B cell (primary cell): ENCODE data around the gene FBXO9. TPM values are rescaled to one million over a fixed set of nuclear protein-coding genes. Genes with fewer than 3 reads are reported as not detected.

Source experiments
- ATAC-seq: fragments of 200-7000 bp; cut with Tn5 transposase; one replicate; pipeline ENCODE4 v1.10.0; 2021; ENCODE audit warnings: low read depth, mild to moderate bottlenecking, moderate number of reproducible peaks, moderate library complexity
- CTCF ChIA-PET: fragments of 350-600 bp; sonication (Branson Sonifier 250); formaldehyde crosslinking; loops from one replicate; lab custom pipeline; 2021; ENCODE audit warnings: antibody characterized with exemption, inconsistent platforms; lab: Charles Lee
- POLR2A ChIA-PET: fragments of 350-600 bp; sonication (Branson Sonifier 250); formaldehyde crosslinking; loops from one replicate; lab custom pipeline; 2021; ENCODE audit warnings: antibody characterized with exemption; lab: Charles Lee
- DNase-seq: peaks from one replicate; pipeline ENCODE4 v3.0.0; 2013
- H2AFZ ChIP-seq: 2 replicates; pipeline ENCODE4 v1.6.1; 2012; ENCODE audit warnings: mild to moderate bottlenecking, low read depth, low read length; ENCODE audit not compliant: insufficient read depth, poor library complexity, severe bottlenecking
- H3K27ac ChIP-seq, 2 donors: 1 replicate in 1 of 2; 2 replicates in 1 of 2; pipeline ENCODE4 v1.5.1; 2012 to 2013; ENCODE audit warnings: low read length in 2 of 2, mild to moderate bottlenecking in 2 of 2, moderate library complexity in 1 of 2
- H3K27me3 ChIP-seq, 4 experiments: fragments of 200-600 bp in 1 of 4; sonication (generic) in 1 of 4; replicated peaks in 1 of 4; 1 replicate in 2 of 4; 2 replicates in 2 of 4; pipeline versions ENCODE4 v1.6.1 to v1.7.0; 2013 to 2016; ENCODE audit warnings: low read length in 3 of 4, mild to moderate bottlenecking in 2 of 4, mixed read lengths in 1 of 4, moderate library complexity in 1 of 4; ENCODE audit not compliant: insufficient read depth in 4 of 4, control insufficient read depth in 3 of 4; ENCODE audit errors: control extremely low read depth in 1 of 4
- H3K36me3 ChIP-seq, 2 experiments: replicated peaks in 1 of 2; 1 replicate in 1 of 2; 2 replicates in 1 of 2; pipeline versions ENCODE4 v1.6.1 to v1.7.1; 2013; ENCODE audit warnings: low read length in 1 of 2; ENCODE audit not compliant: insufficient read depth in 2 of 2, control insufficient read depth in 1 of 2; ENCODE audit errors: control extremely low read depth in 1 of 2, extremely low read depth in 1 of 2
- H3K4me1 ChIP-seq, 2 donors: fragments of 200-600 bp in 1 of 2; sonication (generic) in 1 of 2; 1 replicate in 1 of 2; 2 replicates in 1 of 2; pipeline versions ENCODE4 v1.5.1 to v1.6.1; 2013 to 2017; ENCODE audit warnings: low read length in 2 of 2; ENCODE audit not compliant: control insufficient read depth in 2 of 2, insufficient read depth in 2 of 2
- H3K4me2 ChIP-seq: replicated peaks from 2 replicates; pipeline ENCODE3; 2012; ENCODE audit warnings: mild to moderate bottlenecking, low read depth, low read length; ENCODE audit not compliant: poor library complexity, severe bottlenecking
- H3K4me3 ChIP-seq, 5 experiments: fragments of 200-600 bp in 1 of 5; sonication (generic) in 1 of 5; 1 replicate in 3 of 5; 2 replicates in 2 of 5; pipeline versions ENCODE4 v1.5.1 to v1.7.0; 2011 to 2016; ENCODE audit warnings: low read length in 4 of 5, mild to moderate bottlenecking in 4 of 5, low read depth in 2 of 5, control low read depth in 1 of 5, moderate library complexity in 1 of 5; ENCODE audit not compliant: insufficient read depth in 1 of 5; ENCODE audit errors: control extremely low read depth in 1 of 5, extremely low read depth in 1 of 5
- H3K79me2 ChIP-seq: fragments of 200-600 bp; sonication (generic); one replicate; pipeline ENCODE4 v1.6.0; 2016; ENCODE audit warnings: low read length; ENCODE audit not compliant: control insufficient read depth, insufficient read depth
- H3K9ac ChIP-seq: fragments of 200-600 bp; sonication (generic); 2 replicates; pipeline ENCODE4 v1.6.1; 2017; ENCODE audit warnings: mild to moderate bottlenecking, low read length, moderate library complexity
- H3K9me3 ChIP-seq, 3 donors: one replicate each; pipeline versions ENCODE4 v1.6.1 to v1.7.1; 2013; ENCODE audit warnings: low read length in 2 of 3; ENCODE audit not compliant: control insufficient read depth in 2 of 3, insufficient read depth in 1 of 3; ENCODE audit errors: control extremely low read depth in 1 of 3
- H4K20me1 ChIP-seq: 2 replicates; pipeline ENCODE4 v1.6.0; 2012; ENCODE audit warnings: mild to moderate bottlenecking, low read length; ENCODE audit not compliant: insufficient read depth, control insufficient read depth, poor library complexity, severe bottlenecking
- H3K27ac Mint-ChIP-seq: one replicate; pipeline ENCODE4 v1.8.0; 2021; ENCODE audit warnings: mixed read lengths
- H3K27me3 Mint-ChIP-seq: one replicate; pipeline ENCODE4 v1.8.0; 2021; ENCODE audit warnings: mixed read lengths
- H3K4me1 Mint-ChIP-seq: one replicate; pipeline ENCODE4 v1.8.0; 2021; ENCODE audit warnings: mixed read lengths
- H3K4me3 Mint-ChIP-seq: one replicate; pipeline ENCODE4 v1.8.0; 2021; ENCODE audit warnings: mixed read lengths
- H3K9me3 Mint-ChIP-seq: one replicate; pipeline ENCODE4 v1.8.0; 2022; ENCODE audit warnings: mixed read lengths; ENCODE audit not compliant: insufficient read depth
- EZH2 ChIP-seq: IDR thresholded peaks from 2 replicates; pipeline ENCODE4 v1.6.1; 2012; ENCODE audit warnings: borderline replicate concordance, low read depth, mild to moderate bottlenecking, moderate library complexity, low read length; ENCODE audit not compliant: insufficient read depth, poor library complexity, severe bottlenecking
- WGBS: methylation state at CpG from one replicate; pipeline ENCODE4 v1.1.5; 2013; ENCODE audit warnings: missing lambda C conversion rate; ENCODE audit not compliant: insufficient coverage; 5-methylcytosine and 5-hydroxymethylcytosine counted together
- intact Hi-C: fragments of 100-400 bp; cut with micrococcal nuclease; formaldehyde crosslinking; loops from one replicate; pipeline ENCODE4 v1.10.0; 2022
- polyA plus RNA-seq: library from polyadenylated mRNA; depleted of rRNA; stranded (reverse); fragments of >200 nt; gene quantifications from 2 replicates; pipeline ENCODE4 v1.2.3, GENCODE V29; 2012
- total RNA-seq, 2 donors: library from RNA; stranded (reverse); fragments of 120-200 nt in 1 of 2; gene quantifications; 1 replicate in 1 of 2; 2 replicates in 1 of 2; pipeline versions ENCODE4 v1.2.3 to v1.2.4, GENCODE V29; 2013 to 2022
- TF ChIP-seq, protein P1 (sequence below): fragments of 200-600 bp; IDR thresholded peaks from one replicate; pipeline ENCODE4 v1.8.0; 2022; ENCODE audit warnings: antibody characterized with exemption, mild to moderate bottlenecking

Gene FBXO9
- total and polyA plus RNA-seq, 2 donors (not counting 1 experiment from before 2014, with no cell fraction given), result 105 TPM

DNA sequence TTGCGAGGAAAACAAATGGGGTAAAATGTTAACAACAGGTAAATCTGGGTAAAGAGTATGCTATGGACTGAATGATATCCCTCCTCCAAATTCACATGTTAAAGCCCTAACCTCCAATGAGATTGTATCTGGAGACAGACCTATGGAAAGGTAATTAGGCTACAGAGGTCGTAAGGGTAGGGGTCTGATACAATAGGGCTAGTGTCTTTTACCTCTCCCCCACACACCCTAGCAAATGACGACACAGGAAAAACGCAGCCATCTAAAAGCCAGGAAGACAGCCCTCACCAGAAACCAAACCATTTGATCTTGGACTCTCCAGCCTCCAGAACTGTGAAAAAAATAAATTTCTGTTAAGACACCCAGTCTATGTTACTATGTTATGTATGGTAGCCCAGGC lies 20.6 kb upstream of the FBXO9 start:
- TF ChIP-seq EZH2, result no peak
- TF ChIP-seq, protein P1, sequence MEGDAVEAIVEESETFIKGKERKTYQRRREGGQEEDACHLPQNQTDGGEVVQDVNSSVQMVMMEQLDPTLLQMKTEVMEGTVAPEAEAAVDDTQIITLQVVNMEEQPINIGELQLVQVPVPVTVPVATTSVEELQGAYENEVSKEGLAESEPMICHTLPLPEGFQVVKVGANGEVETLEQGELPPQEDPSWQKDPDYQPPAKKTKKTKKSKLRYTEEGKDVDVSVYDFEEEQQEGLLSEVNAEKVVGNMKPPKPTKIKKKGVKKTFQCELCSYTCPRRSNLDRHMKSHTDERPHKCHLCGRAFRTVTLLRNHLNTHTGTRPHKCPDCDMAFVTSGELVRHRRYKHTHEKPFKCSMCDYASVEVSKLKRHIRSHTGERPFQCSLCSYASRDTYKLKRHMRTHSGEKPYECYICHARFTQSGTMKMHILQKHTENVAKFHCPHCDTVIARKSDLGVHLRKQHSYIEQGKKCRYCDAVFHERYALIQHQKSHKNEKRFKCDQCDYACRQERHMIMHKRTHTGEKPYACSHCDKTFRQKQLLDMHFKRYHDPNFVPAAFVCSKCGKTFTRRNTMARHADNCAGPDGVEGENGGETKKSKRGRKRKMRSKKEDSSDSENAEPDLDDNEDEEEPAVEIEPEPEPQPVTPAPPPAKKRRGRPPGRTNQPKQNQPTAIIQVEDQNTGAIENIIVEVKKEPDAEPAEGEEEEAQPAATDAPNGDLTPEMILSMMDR, result no peak
- Mint-ChIP-seq H3K27me3 (no peaks in the 10 kb centered on the region), H3K27ac (no peak overlapping the region), H3K4me3 (no peak overlapping the region), H3K9me3 (no peaks in the 10 kb centered on the region), H3K4me1 (peaks cover 16% of the 10 kb centered on the region)
- no peaks in the 10 kb centered on the region for H3K9me3 ChIP-seq
- WGBS, result no CpG with 5 or more reads among the region's 4 CpGs
- peaks cover 0 to 7% of the 10 kb centered on the region in 2 donors for H3K4me1 ChIP-seq
- H3K27me3 ChIP-seq, result no peaks in the 10 kb centered on the region
- CTCF ChIA-PET, result no interaction called here
- intact Hi-C loops, result no loop called here
- no peak overlapping the region for H3K4me2 ChIP-seq
- no peaks in the 10 kb centered on the region for H3K79me2 ChIP-seq
- H2AFZ ChIP-seq, result no peak overlapping the region
- peaks cover 0 to 20% of the 10 kb centered on the region in 2 experiments for H3K36me3 ChIP-seq
- DNase-seq, result no peak
- H3K4me3 ChIP-seq, result no peak overlapping the region
- ATAC-seq, result no peak
- H4K20me1 ChIP-seq, result no peaks in the 10 kb centered on the region
- POLR2A ChIA-PET, result no interaction called here
- no peak overlapping the region for H3K9ac ChIP-seq
- H3K27ac ChIP-seq, result no peak overlapping the region

DNA sequence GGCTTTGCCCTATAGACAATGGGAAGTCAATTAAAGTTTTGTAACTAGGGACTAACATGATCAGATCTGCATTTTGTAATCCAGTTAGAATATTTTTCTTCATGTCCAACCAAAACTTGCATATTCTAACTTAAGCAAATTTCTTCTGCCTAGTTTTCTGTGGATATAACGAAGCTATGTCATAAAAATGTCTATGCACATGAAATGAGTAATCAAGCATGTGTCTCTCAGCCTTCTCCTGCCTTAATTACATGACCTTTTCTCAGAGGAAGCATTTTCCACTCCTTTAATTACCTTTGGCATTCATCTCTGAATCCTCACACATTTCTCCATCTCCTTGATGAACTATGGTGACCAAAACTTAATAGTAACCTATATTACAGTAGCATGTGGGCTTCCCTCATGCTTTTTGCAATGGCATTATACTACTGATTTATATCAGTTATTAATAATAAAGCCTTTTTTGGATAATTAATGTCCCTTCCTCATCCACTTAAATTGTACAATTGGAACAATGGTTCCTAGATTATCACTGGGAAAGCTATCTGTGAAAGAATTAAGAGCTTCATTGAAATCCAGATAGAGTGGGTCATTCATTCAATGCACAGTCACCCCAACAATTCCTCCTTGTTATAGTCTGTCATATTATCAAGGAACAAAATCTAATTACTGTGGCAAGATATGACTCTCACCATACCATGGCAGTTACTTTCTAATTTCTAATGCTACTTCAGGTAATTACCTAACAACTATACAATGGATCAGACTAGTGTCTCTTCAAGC lies 19.1 kb upstream of the FBXO9 start:
- Histone ChIP-seq H3K9ac (no peak overlapping the region), H3K4me1 (peaks cover 0 to 7% of the 10 kb centered on the region in 2 donors), H3K27me3 (no peaks in the 10 kb centered on the region), H4K20me1 (no peaks in the 10 kb centered on the region), H3K4me2 (no peak overlapping the region), H3K4me3 (no peak overlapping the region), H2AFZ (no peak overlapping the region), H3K27ac (no peak overlapping the region), H3K36me3 (peaks cover 0 to 5% of the 10 kb centered on the region in 2 experiments), H3K79me2 (no peaks in the 10 kb centered on the region), H3K9me3 (no peaks in the 10 kb centered on the region)
- DNase-seq (no peak), ATAC-seq (no peak)
- intact Hi-C loops, result no loop called here
- ChIA-PET CTCF (no interaction called here), POLR2A (no interaction called here)
- Mint-ChIP-seq H3K4me3 (no peak overlapping the region), H3K27ac (no peak overlapping the region), H3K9me3 (no peaks in the 10 kb centered on the region), H3K27me3 (no peaks in the 10 kb centered on the region), H3K4me1 (peaks cover 16% of the 10 kb centered on the region)
- no CpG with 5 or more reads among the region's 1 CpG for WGBS
- TF ChIP-seq, protein P1, result no peak
- no peak for TF ChIP-seq EZH2
